DMS153 treated with DMSO at 0.1 percent for 48 hours (cell line): ENCODE results near the gene SNX13.

Experiments
- DNase-seq: peaks from one replicate; lab custom pipeline; 2025; ENCODE audit not compliant: unreplicated experiment; lab: John Stamatoyannopoulos, UW

The SNX13 gene

GRCh38 chr7:17940302-17940883 lies at the start of gene SNX13:
Gene SNX13 (minus strand): TSS chr7:17940494. CDS start chr7:17940295, 199 bp downstream.
- peak; percentile 89 for DNase-seq

DNA sequence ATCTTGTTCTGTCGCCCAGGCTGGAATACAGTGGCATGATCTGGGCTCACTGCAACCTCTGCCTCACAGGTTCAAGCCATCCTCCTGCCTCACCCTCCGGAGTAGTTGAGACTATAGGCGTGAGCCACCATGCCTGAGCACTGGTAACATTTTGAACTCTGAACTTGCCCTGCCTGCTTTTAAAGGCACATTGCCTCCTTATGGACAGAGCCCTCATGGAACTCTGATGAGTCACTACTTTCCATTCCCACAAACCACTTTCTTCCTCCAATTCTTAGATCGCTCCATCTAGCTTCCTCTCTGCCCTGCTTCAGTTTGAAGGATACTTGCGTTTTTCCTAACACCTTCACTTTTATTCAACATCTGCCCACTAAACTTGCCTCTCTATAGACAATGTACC lies 49.3 kb upstream of the SNX13 start:
- no peak for DNase-seq

DNA sequence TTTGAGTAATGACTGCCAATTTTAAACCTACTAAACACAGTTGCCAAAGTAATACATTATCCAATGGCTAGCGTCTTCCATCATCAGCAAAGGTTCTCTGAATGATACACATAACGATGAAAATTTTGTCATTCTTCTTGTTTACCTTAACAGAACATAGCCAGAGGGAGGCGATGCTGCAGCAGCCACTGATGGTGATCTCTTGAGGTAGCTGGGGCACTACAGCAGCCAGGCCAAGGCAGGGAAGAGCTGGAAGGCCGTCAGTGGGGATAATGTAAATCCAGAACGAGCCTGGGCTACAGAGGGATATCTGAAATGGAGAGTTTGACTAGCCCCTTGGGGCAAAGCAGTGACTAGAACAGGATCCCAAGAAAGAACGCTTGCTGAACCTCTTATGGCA lies 48.6 kb upstream of the SNX13 start:
- no peak for DNase-seq

GRCh38 chr7:17988141-17988540 lies 47.8 kb upstream of the SNX13 start:
- no peak for DNase-seq

- no peak for DNase-seq
Observed at GRCh38 chr7:17986851-17987250, 46.6 kb upstream of the SNX13 start.

- no peak for DNase-seq
Observed at GRCh38 chr7:17985473-17986239, 45.4 kb upstream of the SNX13 start.

DNA sequence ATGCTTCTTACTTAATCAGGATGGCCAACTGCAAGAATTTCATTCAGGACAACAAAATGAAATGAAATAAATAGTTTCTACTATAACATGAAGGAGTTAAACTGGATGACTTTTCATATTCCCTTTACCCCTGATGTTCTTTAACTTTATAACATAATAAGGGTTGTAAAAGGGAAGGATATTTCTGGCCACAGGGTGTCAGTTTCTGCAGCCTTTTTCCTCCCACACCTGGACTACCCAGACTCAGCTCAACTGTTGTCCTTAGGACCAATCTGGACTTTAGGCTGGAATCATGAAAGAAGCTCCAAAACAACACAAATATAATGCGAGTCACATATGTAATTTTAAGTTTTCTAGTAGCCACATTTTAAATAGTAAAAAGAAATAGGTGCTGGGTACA lies 44.0 kb upstream of the SNX13 start:
- no peak for DNase-seq

GRCh38 chr7:17983221-17984062 lies 43.1 kb upstream of the SNX13 start:
- DNase-seq = no peak

DNA sequence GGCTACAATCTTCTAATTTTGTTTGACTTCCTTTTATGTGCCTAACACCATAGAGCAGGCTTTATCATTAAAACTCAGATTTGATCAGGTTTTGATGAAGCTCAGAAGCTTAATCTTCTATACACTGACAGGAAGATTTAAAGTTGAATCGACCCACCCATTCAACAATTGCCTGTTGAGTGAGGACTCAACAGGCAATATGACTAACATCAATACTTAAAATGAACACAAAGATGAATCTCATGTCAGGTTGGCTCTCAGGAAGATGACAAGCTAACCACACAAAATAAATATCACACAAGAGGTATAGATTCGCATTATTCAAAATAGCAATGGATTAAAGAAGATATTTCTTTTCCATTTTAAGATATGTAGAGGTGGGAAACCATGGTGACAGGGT lies 36.7 kb upstream of the SNX13 start:
- DNase-seq = no peak

GRCh38 chr7:17971411-17971810 lies 31.1 kb upstream of the SNX13 start:
- no peak for DNase-seq

GRCh38 chr7:17968791-17969715 lies 28.8 kb upstream of the SNX13 start:
- no peak for DNase-seq

GRCh38 chr7:17966706-17967105 lies 26.4 kb upstream of the SNX13 start:
- no peak for DNase-seq

DNA sequence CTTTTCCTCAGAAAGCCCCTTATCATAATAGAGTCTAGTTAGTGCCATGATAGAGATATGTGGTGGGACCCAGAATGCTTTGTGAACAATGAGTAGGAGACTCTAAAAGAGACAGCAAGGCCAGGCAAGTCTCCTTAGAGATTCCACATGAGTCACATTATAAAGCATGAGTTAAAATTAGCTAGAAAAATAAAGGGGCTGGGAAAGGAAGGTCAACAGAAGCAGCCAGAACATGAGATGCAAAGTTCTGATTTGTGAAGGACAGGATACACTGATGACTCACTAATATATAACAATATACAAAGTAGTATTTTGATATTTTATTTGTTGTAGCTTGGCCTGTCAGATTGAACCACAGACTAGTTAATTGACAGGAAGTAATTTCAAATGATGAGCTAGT lies 25.3 kb upstream of the SNX13 start:
- DNase-seq = no peak

DNA sequence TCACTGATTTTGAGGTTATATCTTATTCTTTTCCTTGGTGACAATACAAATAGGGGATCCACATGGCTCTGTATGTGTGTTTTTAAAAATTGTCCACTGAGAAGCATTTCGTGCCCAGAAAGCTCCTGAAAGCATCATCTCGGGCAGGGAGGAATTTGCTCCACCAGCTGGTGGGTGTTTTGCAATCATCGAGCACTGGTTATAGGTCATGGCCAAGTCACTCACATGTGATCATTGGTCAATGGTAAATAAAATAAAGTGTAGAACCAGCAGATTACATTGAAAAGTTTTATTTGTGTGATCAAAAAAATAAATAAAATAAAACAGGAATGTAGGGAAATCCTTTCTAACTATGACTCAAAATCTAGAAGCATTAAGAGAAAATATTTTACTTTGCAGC lies 23.0 kb upstream of the SNX13 start:
- no peak for DNase-seq

DNA sequence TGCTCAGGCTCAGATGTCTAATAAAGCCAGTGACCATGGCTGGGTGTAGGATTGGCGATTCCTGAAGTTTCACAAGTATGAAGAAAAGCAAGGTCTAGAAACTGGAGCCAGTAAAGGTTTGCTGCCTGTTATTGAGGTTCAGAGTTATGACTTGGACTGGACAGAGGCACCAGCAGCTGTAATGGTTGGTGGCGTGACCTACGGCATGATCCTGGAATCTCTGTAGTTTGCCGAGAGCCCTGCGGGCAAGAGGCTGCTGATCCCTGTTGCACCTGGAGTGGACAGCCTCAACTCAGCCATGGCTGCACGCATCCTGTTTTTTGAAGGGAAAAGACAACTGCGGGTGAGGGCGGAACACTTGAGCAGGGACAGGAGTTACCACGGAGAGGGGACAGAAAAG lies 22.4 kb upstream of the SNX13 start:
- no peak for DNase-seq

- no peak for DNase-seq
Observed at GRCh38 chr7:17957871-17958270, 17.6 kb upstream of the SNX13 start.

GRCh38 chr7:17952387-17952786 lies 12.1 kb upstream of the SNX13 start:
- no peak for DNase-seq

DNA sequence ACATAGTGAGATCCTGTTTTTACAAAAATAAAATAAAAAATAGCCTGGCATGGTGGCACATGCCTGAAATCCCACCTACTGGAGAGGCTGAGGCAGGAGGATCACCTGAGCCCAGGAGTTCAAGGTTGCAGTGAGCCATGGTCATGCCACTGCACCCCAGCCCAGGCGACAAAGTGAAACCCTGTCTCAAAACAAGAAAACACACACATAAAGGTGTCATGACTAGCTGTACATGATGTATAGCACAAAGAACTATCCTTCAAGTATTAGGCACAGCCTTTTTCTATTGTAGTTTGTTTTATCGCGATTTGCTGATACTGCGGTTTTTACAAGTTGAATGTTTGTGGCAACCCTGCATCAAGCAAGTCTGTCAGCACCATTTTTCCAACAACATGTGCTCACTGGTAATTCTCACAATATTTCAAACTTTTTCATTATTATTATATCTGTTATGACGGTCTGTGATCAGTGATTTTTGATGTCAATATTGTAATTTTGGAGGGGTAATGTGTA lies 11.5 kb upstream of the SNX13 start:
- no peak for DNase-seq

GRCh38 chr7:17948526-17949238 lies 8.4 kb upstream of the SNX13 start:
- no peak for DNase-seq

- DNase-seq = no peak
Observed at GRCh38 chr7:17947620-17948019, 7.3 kb upstream of the SNX13 start.
